ENCODE measurements around the gene WDR37. TPM values are rescaled to one million over a fixed set of nuclear protein-coding genes. Genes with fewer than 3 reads are reported as not detected.

WDR37 gene
- total and polyA plus RNA-seq, 9 of the 15 experiments (the other 6 are each of a cell fraction or from before 2014, with no cell fraction given), result 2.3 to 11.6 (median 6.7) TPM

GRCh38 chr10:1100143-1100542, 44.0 kb downstream of the WDR37 start:
- Histone ChIP-seq H3K27ac (ENCODE audit: extremely low read depth, low read depth, low read length) (no peak overlapping the region), H2AFZ (ENCODE audit: low read depth, low read length) (no peak overlapping the region), H3K36me3 (ENCODE audit: control insufficient read depth, insufficient read depth, low read length) (peaks cover 65% of the 10 kb centered on the region; the same call in 2 of the 3 replicates), H4K20me1 (replicated peaks; ENCODE audit: control insufficient read depth, insufficient read depth, low read length) (0 out of 2 replicates have a peak, but pooled peaks cover 3% of the 10 kb centered on the region), H3K4me3 (no peak overlapping the region), H3K27me3 (ENCODE audit: control insufficient read depth in 2 of 2, insufficient read depth in 2 of 2, low read length in 2 of 2) (no peaks in the 10 kb centered on the region), H3K9me3 (replicated peaks; ENCODE audit: control insufficient read depth, insufficient read depth, low read depth, low read length) (no peaks in the 10 kb centered on the region), H3K4me2 (ENCODE audit: insufficient read depth, low read length) (no peak overlapping the region), H3K79me2 (ENCODE audit: control insufficient read depth, insufficient read depth, low read length) (no peaks in the 10 kb centered on the region), H3K4me1 (replicated peaks in 1 of 2; ENCODE audit: control insufficient read depth in 2 of 2, insufficient read depth in 2 of 2, low read length in 2 of 2) (peaks cover 0 to 7% of the 10 kb centered on the region in 2 experiments; a peak in 1 of 5 replicates), H3K9ac (ENCODE audit: insufficient read depth in 1 of 2, low read depth in 2 of 2, low read length in 2 of 2) (no peak overlapping the region), H3K9me1 (ENCODE audit: control insufficient read depth, insufficient read depth, low read length) (no peaks in the 10 kb centered on the region)
- peak; percentile 65 for ATAC-seq
- no TSS peak for BruUV-seq (replicated peaks)
- in situ Hi-C loops (cut with MboI) (no loop called here), intact Hi-C loops (cut with micrococcal nuclease) (no loop called here)
- TF ChIP-seq MEIS2 (IDR thresholded peaks at IDR 0.05; ENCODE audit: partially characterized antibody), result no peak
- no peak for TF ChIP-seq ZNF24 (IDR thresholded peaks at IDR 0.05)
- TF ChIP-seq ZBTB7A (IDR thresholded peaks at IDR 0.05; ENCODE audit: borderline replicate concordance, control insufficient read depth, low read depth, low read length), result no peak
- no peak for TF ChIP-seq IFI16 (CRISPR knock-in tag; IDR thresholded peaks at IDR 0.05)
- TF ChIP-seq, protein P1, sequence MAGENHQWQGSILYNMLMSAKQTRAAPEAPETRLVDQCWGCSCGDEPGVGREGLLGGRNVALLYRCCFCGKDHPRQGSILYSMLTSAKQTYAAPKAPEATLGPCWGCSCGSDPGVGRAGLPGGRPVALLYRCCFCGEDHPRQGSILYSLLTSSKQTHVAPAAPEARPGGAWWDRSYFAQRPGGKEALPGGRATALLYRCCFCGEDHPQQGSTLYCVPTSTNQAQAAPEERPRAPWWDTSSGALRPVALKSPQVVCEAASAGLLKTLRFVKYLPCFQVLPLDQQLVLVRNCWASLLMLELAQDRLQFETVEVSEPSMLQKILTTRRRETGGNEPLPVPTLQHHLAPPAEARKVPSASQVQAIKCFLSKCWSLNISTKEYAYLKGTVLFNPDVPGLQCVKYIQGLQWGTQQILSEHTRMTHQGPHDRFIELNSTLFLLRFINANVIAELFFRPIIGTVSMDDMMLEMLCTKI (IDR thresholded peaks at IDR 0.05; ENCODE audit: partially characterized antibody), result no peak
- TF ChIP-seq ZNF23 (CRISPR knock-in tag; IDR thresholded peaks at IDR 0.05), result no peak
- TF ChIP-seq ZNF277 (CRISPR knock-in tag; IDR thresholded peaks at IDR 0.05; ENCODE audit: borderline replicate concordance), result no peak
- TF ChIP-seq CC2D1A (IDR thresholded peaks at IDR 0.05), result no peak
- TF ChIP-seq TCFL5 (CRISPR knock-in tag; conservative IDR thresholded peaks at IDR 0.05), result no peak
- TF ChIP-seq BRF2 (IDR thresholded peaks at IDR 0.05; ENCODE audit: borderline replicate concordance, insufficient read depth, insufficient read length), result no peak
- CTCF ChIA-PET (ENCODE audit: low intra/inter-chr PET ratio), result no interaction called here
- FAIRE-seq, result no peak
- POLR2A ChIA-PET, result no interaction called here
- no peak for DNase-seq (ENCODE audit: extremely low read depth in 1 of 4, low spot score in 3 of 4)
- 23% methylated on average over 3 of the region's 3 CpGs for WGBS (ENCODE audit: insufficient coverage, low coverage, missing lambda C conversion rate)

All from K562 (cell line).